GM19395 (cell line): ENCODE data around the gene TLK1.

ENCODE experiments used
- ATAC-seq: cut with Tn5 transposase; IDR thresholded peaks from one replicate; pipeline ENCODE4 v1.9.1; 2021; ENCODE audit warnings: mild to moderate bottlenecking, moderate library complexity; ENCODE audit not compliant: unreplicated experiment

TLK1 gene

GRCh38 chr2:171160119-171160955 is at the start of gene TLK1:
Gene TLK1 (minus strand): TSS chr2:171160893. CDS start chr2:171160428, 465 bp downstream.
- peak; percentile 52 for ATAC-seq

GRCh38 chr2:171210216-171210863 is 49.6 kb upstream of the TLK1 start:
- ATAC-seq = no peak

DNA sequence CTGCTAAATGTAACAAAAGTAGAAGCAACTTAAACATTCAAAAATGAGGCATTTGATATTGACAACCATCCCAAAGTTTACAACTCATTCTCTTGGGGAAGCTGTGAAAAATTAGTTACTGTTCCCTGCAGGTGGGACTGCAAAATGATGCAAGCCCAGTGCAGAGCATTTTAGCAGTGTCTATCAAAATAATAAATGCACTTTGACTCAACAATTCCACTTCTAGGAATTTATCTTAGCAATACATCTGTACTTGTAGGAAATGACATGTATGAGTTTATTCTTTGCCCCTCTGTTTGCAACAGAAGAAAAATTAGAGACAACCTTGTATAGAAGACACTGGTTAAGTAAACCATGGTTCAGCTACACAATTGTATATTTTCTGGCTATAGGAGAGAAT is 48.0 kb upstream of the TLK1 start:
- ATAC-seq = no peak

DNA sequence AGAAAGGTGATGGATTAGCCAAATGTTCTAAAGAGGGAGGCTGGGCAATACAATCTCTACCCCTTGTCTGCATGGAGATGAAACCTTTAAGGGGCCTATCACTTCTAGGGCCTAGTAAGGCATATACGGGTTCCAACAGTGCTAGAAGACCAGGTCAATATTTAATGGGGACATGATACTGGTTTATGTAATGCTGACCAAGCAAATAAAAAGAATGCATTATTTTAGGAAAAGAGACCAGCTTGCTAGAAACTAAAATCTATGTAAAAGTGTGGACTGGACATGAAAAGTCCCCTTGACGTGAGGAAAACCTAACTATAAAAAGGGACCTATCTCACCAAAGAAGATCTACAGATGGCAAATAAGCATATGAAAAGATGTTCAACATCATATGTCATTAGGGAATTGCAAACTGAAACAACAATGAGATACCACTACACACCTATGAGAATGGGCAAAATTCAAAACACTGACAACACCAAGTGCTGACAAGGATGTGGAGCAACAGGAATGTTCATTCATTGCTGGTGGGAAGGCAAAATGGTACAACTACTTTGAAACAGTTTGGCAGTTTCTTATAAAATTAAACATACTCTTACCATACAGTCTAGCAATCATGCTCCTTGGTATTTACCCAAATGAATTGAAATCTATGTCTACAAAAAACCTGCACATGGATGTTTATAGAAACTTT is 45.9 kb upstream of the TLK1 start:
- ATAC-seq = no peak

DNA sequence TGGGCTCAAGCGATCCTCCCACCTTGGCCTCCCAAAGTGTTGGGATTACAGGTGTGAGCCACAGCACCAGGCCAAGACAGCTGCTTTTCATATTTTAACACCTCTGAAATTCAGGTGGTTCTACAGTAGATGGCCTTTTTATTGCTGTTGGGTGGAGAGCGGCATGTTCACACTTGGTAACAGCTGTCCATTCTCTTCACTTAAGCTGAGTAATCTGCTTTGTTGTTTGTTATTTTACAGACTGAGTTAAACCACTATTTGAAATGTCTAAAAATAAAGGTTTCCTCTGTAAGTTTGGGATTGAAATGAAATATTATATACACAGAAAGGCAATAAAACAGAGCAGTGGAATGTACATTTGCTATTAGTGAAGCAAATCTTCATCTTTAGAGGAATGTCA is 44.9 kb upstream of the TLK1 start:
- ATAC-seq = no peak

- no peak for ATAC-seq
These were observed 41.1 kb upstream of the TLK1 start for GRCh38 chr2:171201767-171202166.

- no peak for ATAC-seq
These were observed 40.6 kb upstream of the TLK1 start for GRCh38 chr2:171201271-171201670.

DNA sequence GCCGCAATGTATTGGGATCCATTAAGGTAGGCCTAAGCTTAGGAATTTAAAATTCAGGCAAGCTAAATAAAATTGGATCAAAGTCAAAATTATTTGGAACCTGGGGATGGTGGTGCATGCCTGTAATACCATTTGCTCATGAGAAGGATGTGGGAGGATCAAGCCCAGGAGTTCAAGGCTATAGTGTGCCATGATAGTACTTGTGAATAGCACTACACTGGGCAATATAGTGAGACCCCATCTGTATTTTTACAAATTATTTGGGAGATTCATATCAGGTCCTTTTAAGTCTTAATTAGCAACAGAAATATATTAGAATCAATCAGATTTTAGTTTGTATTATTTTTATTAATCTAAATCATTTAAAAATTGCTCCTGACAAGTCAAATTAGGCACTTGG is 39.8 kb upstream of the TLK1 start:
- ATAC-seq = no peak

GRCh38 chr2:171191021-171191420 is 30.3 kb upstream of the TLK1 start:
- no peak for ATAC-seq

GRCh38 chr2:171187819-171188218 is 27.1 kb upstream of the TLK1 start:
- ATAC-seq = no peak

- no peak for ATAC-seq
These were observed 26.5 kb upstream of the TLK1 start for GRCh38 chr2:171187177-171187576.

DNA sequence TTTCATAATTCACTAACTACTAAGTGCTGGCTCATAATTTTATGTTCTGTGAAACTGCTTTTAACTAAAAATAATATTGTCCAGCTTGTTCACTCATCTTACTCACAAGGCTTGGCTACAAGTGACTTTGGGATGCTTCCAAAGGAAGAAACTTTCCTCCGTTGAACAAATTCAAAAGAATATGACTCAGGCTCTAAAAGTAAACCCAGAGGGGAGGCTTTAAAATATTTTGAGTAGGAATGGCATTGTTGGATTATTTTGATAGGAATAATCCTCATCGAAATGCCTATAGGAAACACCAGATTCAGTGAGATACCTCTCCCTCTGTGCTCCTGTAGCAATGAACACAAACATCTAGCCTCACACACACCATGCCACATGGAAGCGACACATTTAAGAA is 25.2 kb upstream of the TLK1 start:
- no peak for ATAC-seq

- no peak for ATAC-seq
These were observed 24.6 kb upstream of the TLK1 start for GRCh38 chr2:171185165-171185818.

GRCh38 chr2:171181064-171182049 is 20.7 kb upstream of the TLK1 start:
- peak; percentile 20 for ATAC-seq

DNA sequence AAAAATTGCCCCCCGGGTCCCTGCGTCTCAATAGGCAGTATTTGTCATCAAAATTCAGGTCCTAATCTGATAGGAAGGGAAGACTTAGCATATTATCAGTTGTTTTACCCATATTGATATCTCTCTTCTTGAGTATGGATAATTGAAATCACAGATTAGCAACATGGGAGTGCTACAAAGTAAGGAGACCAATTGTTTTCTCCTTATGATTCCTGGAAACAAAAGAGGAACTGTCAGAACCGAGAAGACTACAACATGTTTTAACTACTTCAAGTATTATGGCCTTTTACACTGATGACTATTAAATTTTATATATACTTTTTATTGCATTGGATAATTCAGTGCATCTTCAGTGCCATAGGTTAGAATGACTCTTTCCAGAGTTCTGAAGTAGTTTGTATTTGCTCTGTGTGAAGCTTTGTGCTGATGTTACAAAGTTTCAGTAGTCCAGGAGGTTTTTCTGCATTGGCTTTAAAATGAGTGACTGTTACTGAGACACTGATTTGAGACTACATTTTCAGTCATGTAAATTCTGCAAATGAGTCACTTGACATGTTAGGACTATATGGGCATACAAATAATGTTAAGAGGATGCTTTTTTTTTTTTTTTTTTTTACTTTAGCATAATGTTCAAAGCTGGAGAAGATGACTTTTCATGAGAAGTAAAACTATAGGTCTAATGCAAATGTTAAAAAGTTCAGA is 19.7 kb upstream of the TLK1 start:
- peak; percentile 67 for ATAC-seq

DNA sequence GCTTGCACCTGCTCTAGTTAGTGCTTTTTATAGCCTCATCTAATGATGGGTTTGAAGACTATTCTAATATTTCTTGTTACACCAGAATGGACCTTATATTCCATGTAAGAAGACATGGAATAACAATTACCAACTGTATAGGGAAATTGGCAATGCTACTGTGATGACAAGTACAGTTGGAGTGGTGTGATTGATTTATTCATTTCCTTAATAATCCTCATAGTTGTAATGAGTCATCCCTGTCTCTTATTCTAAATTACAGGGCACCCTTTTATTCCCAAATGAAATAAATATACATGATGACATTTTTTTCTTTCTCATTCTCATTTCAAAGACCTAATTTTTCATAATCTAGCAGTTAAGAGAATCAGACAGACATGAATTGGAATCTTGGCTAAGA is 18.3 kb upstream of the TLK1 start:
- ATAC-seq = no peak

GRCh38 chr2:171176516-171176915 is 15.8 kb upstream of the TLK1 start:
- ATAC-seq = no peak

DNA sequence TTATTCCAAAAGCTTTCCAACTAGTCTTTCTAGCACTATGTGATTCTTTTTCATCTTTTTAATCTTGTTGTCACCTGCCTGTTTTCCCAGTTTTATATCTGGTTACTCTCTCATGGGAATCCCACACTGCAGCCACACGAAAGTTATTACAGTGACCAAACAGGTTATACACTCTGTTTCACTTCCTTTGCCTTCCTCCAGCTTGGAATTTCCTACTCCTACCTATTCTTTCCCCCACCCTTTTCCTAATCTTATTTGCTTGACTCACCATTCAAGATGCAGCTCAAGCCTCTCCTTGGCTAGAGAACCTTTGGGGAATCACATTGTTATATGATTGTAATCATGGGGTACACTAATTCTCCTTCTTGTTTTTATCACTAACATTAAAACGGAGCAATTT is 13.4 kb upstream of the TLK1 start:
- no peak for ATAC-seq

DNA sequence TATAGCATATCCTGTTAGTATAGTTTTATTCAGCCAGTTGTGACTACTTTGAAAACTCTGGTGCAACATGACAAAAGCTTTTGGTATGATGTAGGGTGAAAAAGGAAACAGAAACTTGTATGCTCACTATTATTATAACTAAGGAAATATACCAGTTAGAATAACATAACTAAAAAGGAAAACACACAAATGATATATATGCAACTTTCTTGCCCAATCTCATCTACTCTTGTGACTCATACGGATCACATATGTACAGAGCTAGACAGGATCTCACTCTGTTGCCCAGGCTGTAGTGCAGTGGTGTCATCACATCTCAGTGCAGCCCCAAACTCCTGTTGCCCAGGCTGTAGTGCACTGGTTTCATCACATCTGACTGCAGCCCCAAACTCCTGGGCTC is 12.4 kb upstream of the TLK1 start:
- ATAC-seq = no peak

GRCh38 chr2:171171808-171172207 is 11.1 kb upstream of the TLK1 start:
- no peak for ATAC-seq
